Endothelial cell of umbilical vein (primary cell): Measurements from ENCODE around the gene MRO. TPM values are rescaled to one million over a fixed set of nuclear protein-coding genes. Genes with fewer than 3 reads are reported as not detected.

Experiments
- BruUV-seq: library from RNA; stranded (reverse); fragments of 400-500 nt; replicated peaks from 2 replicates; lab custom pipeline; 2021; lab: Mats Ljungman, UMichigan
- CTCF ChIA-PET: fragments of 300-600, 350-600 bp; sonication (Branson Sonifier 250); formaldehyde crosslinking; loops from one replicate; lab custom pipeline; 2021; ENCODE audit warnings: antibody characterized with exemption, inconsistent platforms; lab: Charles Lee
- POLR2A ChIA-PET: fragments of 300-600, 350-600 bp; sonication (Branson Sonifier 250); formaldehyde crosslinking; loops from one replicate; lab custom pipeline; 2021; ENCODE audit warnings: antibody characterized with exemption, inconsistent platforms; lab: Charles Lee
- DNase-seq: peaks from one replicate; pipeline ENCODE4 v3.0.0-alpha.2; 2011; ENCODE audit warnings: low read depth, low spot score
- FAIRE-seq: peaks from 2 replicates; lab custom pipeline; 2011; peaks lifted over from hg19 to GRCh38; lab: Jason Lieb, UNC
- H2AFZ ChIP-seq: 2 replicates; pipeline ENCODE4 v1.6.0; 2012; ENCODE audit warnings: low read depth, low read length, control low read depth, inconsistent platforms
- H3K27ac ChIP-seq: 2 replicates; pipeline ENCODE4 v1.5.1; 2011; ENCODE audit warnings: low read depth, mild to moderate bottlenecking, control low read depth, low read length, moderate library complexity; ENCODE audit not compliant: insufficient read depth
- H3K27me3 ChIP-seq, 2 experiments: 2 replicates each; pipeline versions ENCODE4 v1.6.0 to v1.6.1; 2011; ENCODE audit warnings: low read length in 2 of 2, mixed read lengths in 1 of 2; ENCODE audit not compliant: control insufficient read depth in 2 of 2, insufficient read depth in 2 of 2
- H3K36me3 ChIP-seq, 2 experiments: 2 replicates in 1 of 2; 3 replicates in 1 of 2; pipeline ENCODE4 v1.5.1; 2011; ENCODE audit warnings: low read length in 2 of 2, mild to moderate bottlenecking in 1 of 2, moderate library complexity in 1 of 2; ENCODE audit not compliant: control insufficient read depth in 2 of 2, insufficient read depth in 2 of 2; ENCODE audit errors: extremely low read depth in 1 of 2
- H3K4me1 ChIP-seq: 3 replicates; pipeline ENCODE4 v1.5.1; 2011; ENCODE audit warnings: mild to moderate bottlenecking, low read length; ENCODE audit not compliant: control insufficient read depth, insufficient read depth; ENCODE audit errors: extremely low read depth
- H3K4me2 ChIP-seq: 2 replicates; pipeline ENCODE4 v1.6.1; 2011; ENCODE audit warnings: low read length, control low read depth, mixed read lengths; ENCODE audit not compliant: insufficient read depth
- H3K4me3 ChIP-seq, 3 experiments: fragments of 200-600 bp in 1 of 3; sonication (generic), shearing (Covaris generic) in 1 of 3; replicated peaks in 1 of 3; 2 replicates each; pipeline ENCODE4 v1.5.1; 2011 to 2016; ENCODE audit warnings: control low read depth in 3 of 3, low read length in 3 of 3, mild to moderate bottlenecking in 2 of 3, inconsistent platforms in 1 of 3, low read depth in 1 of 3, moderate library complexity in 1 of 3; ENCODE audit not compliant: insufficient read depth in 1 of 3
- H3K79me2 ChIP-seq: 2 replicates; pipeline ENCODE4 v1.6.0; 2012; ENCODE audit warnings: low read length, inconsistent platforms; ENCODE audit not compliant: control insufficient read depth, insufficient read depth
- H3K9ac ChIP-seq: replicated peaks from 2 replicates; pipeline ENCODE3; 2011; ENCODE audit warnings: low read length, control low read depth; ENCODE audit not compliant: insufficient read depth; ENCODE audit errors: extremely low read depth
- H3K9me1 ChIP-seq: replicated peaks from 3 replicates; pipeline ENCODE4 v1.6.0; 2011; ENCODE audit warnings: mild to moderate bottlenecking, low read length; ENCODE audit not compliant: control insufficient read depth, insufficient read depth; ENCODE audit errors: extremely low read depth
- H3K9me3 ChIP-seq: replicated peaks from 2 replicates; pipeline ENCODE4 v1.5.1; 2012; ENCODE audit warnings: low read length, inconsistent platforms; ENCODE audit not compliant: control insufficient read depth, insufficient read depth
- H4K20me1 ChIP-seq: replicated peaks from 2 replicates; pipeline ENCODE3; 2011; ENCODE audit warnings: mild to moderate bottlenecking, low read length; ENCODE audit not compliant: control insufficient read depth, insufficient read depth; ENCODE audit errors: extremely low read depth
- POLR2A ChIP-seq: IDR thresholded peaks from 2 replicates; pipeline ENCODE4 v1.6.1; 2012; ENCODE audit warnings: low read depth, mild to moderate bottlenecking, control low read depth, low read length
- dilution Hi-C: fragments of 300-500 bp; cut with MboI; formaldehyde crosslinking; loops from one replicate; pipeline ENCODE4 v1.15.0; 2019; ENCODE audit warnings: low sequenced_read_pairs; ENCODE audit not compliant: extremely low pct_ligation_motif_present
- intact Hi-C: fragments of 100-400 bp; cut with micrococcal nuclease; formaldehyde crosslinking; loops from one replicate; pipeline ENCODE4 v1.10.0; 2022
- polyA plus RNA-seq, 4 experiments: library from polyadenylated mRNA; depleted of rRNA in 3 of 4; stranded (reverse) in 3 of 4; unstranded in 1 of 4; fragments of >200 nt; gene quantifications; 2 replicates each; pipeline versions ENCODE4 v1.2.1 to v1.2.3, GENCODE V29; 2011 to 2012; ENCODE audit warnings: missing spikeins in 1 of 4
- total RNA-seq: library from RNA; stranded (reverse); gene quantifications from 2 replicates; pipeline ENCODE4 v1.2.3, GENCODE V29; 2021
- TF ChIP-seq, protein P1 (sequence below): IDR thresholded peaks from 2 replicates; pipeline ENCODE4 v1.6.1; 2011; ENCODE audit not compliant: insufficient read depth, insufficient read length
- TF ChIP-seq, protein P2 (sequence below), 2 donors: IDR thresholded peaks; 1 replicate in 1 of 2; 2 replicates in 1 of 2; pipeline ENCODE4 v1.5.1; 2011; ENCODE audit warnings: low read length in 2 of 2, mild to moderate bottlenecking in 2 of 2, moderate library complexity in 2 of 2, control low read depth in 1 of 2, inconsistent platforms in 1 of 2, low read depth in 1 of 2; ENCODE audit not compliant: insufficient read depth in 1 of 2; ENCODE audit errors: extremely low read depth in 1 of 2

Gene MRO
- total and polyA plus RNA-seq, 2 donors (not counting 3 experiments of a cell fraction or from before 2014, with no cell fraction given): not detected

DNA sequence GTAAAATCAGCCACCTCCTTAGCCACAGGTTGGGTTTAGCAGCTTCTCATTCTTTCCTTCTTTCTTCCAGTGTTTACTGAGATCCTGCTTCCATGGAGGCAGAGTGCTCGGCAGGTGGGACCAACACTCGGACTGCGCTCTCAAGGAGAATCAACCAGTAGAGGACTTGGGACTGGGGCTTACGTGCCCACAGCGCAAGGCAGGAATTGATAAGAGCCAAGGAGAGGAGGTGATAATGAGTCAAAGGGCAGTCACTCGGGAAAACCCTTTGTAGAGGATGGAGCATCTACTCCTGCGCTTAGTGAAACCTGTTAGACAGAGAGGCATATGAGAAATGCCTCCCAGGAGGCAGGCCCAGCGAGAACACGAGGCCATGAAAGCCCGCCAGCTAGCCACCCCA lies 2.9 kb upstream of the MRO start:
- CTCF ChIA-PET: interaction anchor here (0.9 kb wide), 1 partner anchor 16 kb away, joined by 3 read pairs; no protein-coding TSS in a partner anchor
- intact Hi-C loops: no loop called here

More for the DNA sequence above, 2.9 kb upstream of the MRO start:
- Histone ChIP-seq H3K27me3 (peaks cover 2 to 6% of the 10 kb centered on the region in 2 experiments), H3K4me2 (no peak overlapping the region), H3K79me2 (no peaks in the 10 kb centered on the region), H3K36me3 (no peaks in the 10 kb centered on the region), H3K9me1 (no peaks in the 10 kb centered on the region), H3K4me3 (no peak overlapping the region), H4K20me1 (no peaks in the 10 kb centered on the region), H3K4me1 (no peaks in the 10 kb centered on the region), H2AFZ (no peak overlapping the region), H3K27ac (no peak overlapping the region), H3K9me3 (no peaks in the 10 kb centered on the region), H3K9ac (no peak overlapping the region)
- TF ChIP-seq POLR2A: no peak
- TF ChIP-seq, protein P1, sequence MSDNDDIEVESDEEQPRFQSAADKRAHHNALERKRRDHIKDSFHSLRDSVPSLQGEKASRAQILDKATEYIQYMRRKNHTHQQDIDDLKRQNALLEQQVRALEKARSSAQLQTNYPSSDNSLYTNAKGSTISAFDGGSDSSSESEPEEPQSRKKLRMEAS: no peak
- TF ChIP-seq, protein P2, sequence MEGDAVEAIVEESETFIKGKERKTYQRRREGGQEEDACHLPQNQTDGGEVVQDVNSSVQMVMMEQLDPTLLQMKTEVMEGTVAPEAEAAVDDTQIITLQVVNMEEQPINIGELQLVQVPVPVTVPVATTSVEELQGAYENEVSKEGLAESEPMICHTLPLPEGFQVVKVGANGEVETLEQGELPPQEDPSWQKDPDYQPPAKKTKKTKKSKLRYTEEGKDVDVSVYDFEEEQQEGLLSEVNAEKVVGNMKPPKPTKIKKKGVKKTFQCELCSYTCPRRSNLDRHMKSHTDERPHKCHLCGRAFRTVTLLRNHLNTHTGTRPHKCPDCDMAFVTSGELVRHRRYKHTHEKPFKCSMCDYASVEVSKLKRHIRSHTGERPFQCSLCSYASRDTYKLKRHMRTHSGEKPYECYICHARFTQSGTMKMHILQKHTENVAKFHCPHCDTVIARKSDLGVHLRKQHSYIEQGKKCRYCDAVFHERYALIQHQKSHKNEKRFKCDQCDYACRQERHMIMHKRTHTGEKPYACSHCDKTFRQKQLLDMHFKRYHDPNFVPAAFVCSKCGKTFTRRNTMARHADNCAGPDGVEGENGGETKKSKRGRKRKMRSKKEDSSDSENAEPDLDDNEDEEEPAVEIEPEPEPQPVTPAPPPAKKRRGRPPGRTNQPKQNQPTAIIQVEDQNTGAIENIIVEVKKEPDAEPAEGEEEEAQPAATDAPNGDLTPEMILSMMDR (IDR thresholded peaks at IDR 0.05; ENCODE audit: extremely low read depth in 1 of 2, insufficient read depth in 1 of 2, low read depth in 1 of 2, low read length in 2 of 2): no peak
- DNase-seq (no peak), FAIRE-seq (no peak)
- dilution Hi-C loops: no loop called here
- POLR2A ChIA-PET: interaction anchor here (0.6 kb wide), 1 partner anchor 130 kb away, joined by 3 read pairs; no protein-coding TSS in a partner anchor
- no TSS peak for BruUV-seq
